Right atrium auricular region (tissue), 2 donors: ENCODE data around the gene ALG14. TPM values are rescaled to one million over a fixed set of nuclear protein-coding genes. Genes with fewer than 3 reads are reported as not detected.

Experiments used
- DNase-seq: peaks from one replicate; pipeline ENCODE4 v3.0.0-alpha.2; 2019; ENCODE audit warnings: low spot score
- H3K27ac ChIP-seq, 2 donors: fragments of 200-600 bp; sonication (generic); 1 replicate in 1 of 2; 2 replicates in 1 of 2; pipeline ENCODE4 v1.5.1; 2016 to 2019
- H3K27me3 ChIP-seq, 2 donors: fragments of 200-600 bp; sonication (generic); one replicate each; pipeline versions ENCODE4 v1.5.1 to v1.6.0; 2017 to 2019
- H3K36me3 ChIP-seq: fragments of 200-600 bp; sonication (generic); one replicate; pipeline ENCODE4 v1.5.1; 2016
- H3K4me1 ChIP-seq, 2 donors: fragments of 200-600 bp; sonication (generic); one replicate each; pipeline versions ENCODE4 v1.5.1 to v1.6.0; 2017 to 2019
- H3K4me3 ChIP-seq, 2 donors: fragments of 200-600 bp; sonication (generic); 1 replicate in 1 of 2; 2 replicates in 1 of 2; pipeline ENCODE4 v1.5.1; 2017 to 2019; ENCODE audit warnings: mild to moderate bottlenecking in 1 of 2, moderate library complexity in 1 of 2
- H3K9me3 ChIP-seq, 2 donors: fragments of 200-600 bp; sonication (generic); one replicate each; pipeline ENCODE4 v1.5.1; 2019
- CTCF ChIP-seq, 2 donors: fragments of 200-600 bp; sonication (generic); IDR thresholded peaks; one replicate each; pipeline ENCODE4 v1.5.1; 2019; ENCODE audit warnings: antibody characterized with exemption in 2 of 2
- total RNA-seq, 2 donors: library from RNA; depleted of rRNA; stranded (reverse); fragments of >200 nt; gene quantifications; one replicate each; pipeline ENCODE4 v1.1.0, GENCODE V29; 2016

The ALG14 gene
- total RNA-seq, 2 donors from 2014 or later = 0.74 to 0.79 TPM

GRCh38 chr1:94974824-94975223 is 97.9 kb downstream of the ALG14 start:
- H3K27me3 ChIP-seq = no peaks in the 10 kb centered on the region
- peak overlapping the region; percentile 60 to 70 for H3K27ac ChIP-seq
- H3K4me1 ChIP-seq = peaks cover 0 to 33% of the 10 kb centered on the region in 2 donors
- no peak for DNase-seq
- H3K9me3 ChIP-seq = no peaks in the 10 kb centered on the region
- no peak for TF ChIP-seq CTCF (IDR thresholded peaks at IDR 0.05)
- H3K36me3 ChIP-seq = no peaks in the 10 kb centered on the region
- H3K4me3 ChIP-seq = no peak overlapping the region

- peaks cover 0 to 28% of the 10 kb centered on the region in 2 donors for H3K4me1 ChIP-seq
- peak overlapping the region; percentile 60 to 70 for H3K27ac ChIP-seq
- no peaks in the 10 kb centered on the region for H3K9me3 ChIP-seq
- no peak overlapping the region for H3K4me3 ChIP-seq
- DNase-seq = no peak
- TF ChIP-seq CTCF (IDR thresholded peaks at IDR 0.05) = no peak
- no peaks in the 10 kb centered on the region for H3K36me3 ChIP-seq
- H3K27me3 ChIP-seq = no peaks in the 10 kb centered on the region
These were observed 98.5 kb downstream of the ALG14 start for GRCh38 chr1:94974241-94974640.

- TF ChIP-seq CTCF (IDR thresholded peaks at IDR 0.05) = no peak
- Histone ChIP-seq H3K4me3 (no peak overlapping the region), H3K27ac (peak overlapping the region; percentile 60 to 70)
These were observed 99.3 kb downstream of the ALG14 start for GRCh38 chr1:94973309-94973922.

GRCh38 chr1:94971491-94971924 is 101.2 kb downstream of the ALG14 start:
- H3K27ac ChIP-seq = peak overlapping the region; percentile 9 to 67
- no peak for TF ChIP-seq CTCF (IDR thresholded peaks at IDR 0.05)
- DNase-seq = no peak
- no peak overlapping the region for H3K4me3 ChIP-seq
- H3K4me1 ChIP-seq = peaks cover 0 to 28% of the 10 kb centered on the region in 2 donors
- no peaks in the 10 kb centered on the region for H3K36me3 ChIP-seq
- H3K9me3 ChIP-seq = no peaks in the 10 kb centered on the region
- H3K27me3 ChIP-seq = no peaks in the 10 kb centered on the region

More at GRCh38 chr1:94973309-94973922, 99.3 kb downstream of the ALG14 start:
- Histone ChIP-seq H3K9me3 (no peaks in the 10 kb centered on the region), H3K27me3 (no peaks in the 10 kb centered on the region), H3K4me1 (peaks cover 0 to 28% of the 10 kb centered on the region in 2 donors), H3K36me3 (no peaks in the 10 kb centered on the region)
- no peak for DNase-seq

GRCh38 chr1:94970783-94971182 is 102.0 kb downstream of the ALG14 start:
- Histone ChIP-seq H3K36me3 (no peaks in the 10 kb centered on the region), H3K4me1 (peaks cover 0 to 28% of the 10 kb centered on the region in 2 donors), H3K27me3 (no peaks in the 10 kb centered on the region), H3K27ac (peak overlapping the region; percentile 9 to 67), H3K9me3 (no peaks in the 10 kb centered on the region), H3K4me3 (no peak overlapping the region)
- no peak for TF ChIP-seq CTCF (IDR thresholded peaks at IDR 0.05)
- DNase-seq = no peak

- Histone ChIP-seq H3K9me3 (no peaks in the 10 kb centered on the region), H3K27me3 (no peaks in the 10 kb centered on the region), H3K36me3 (no peaks in the 10 kb centered on the region), H3K27ac (no peak overlapping the region), H3K4me3 (no peak overlapping the region), H3K4me1 (peaks cover 0 to 22% of the 10 kb centered on the region in 2 donors)
- no peak for DNase-seq
- TF ChIP-seq CTCF (IDR thresholded peaks at IDR 0.05) = no peak
These were observed 103.6 kb downstream of the ALG14 start for GRCh38 chr1:94969137-94969536.
